ENCODE data around the gene RNF213.

- TF ChIP-seq POLR2AphosphoS5 (IDR thresholded peaks at IDR 0.05; ENCODE audit: low read depth) (no peak), CTCF (IDR thresholded peaks at IDR 0.05; ENCODE audit: insufficient read depth, low read length) (no peak), GABPA (IDR thresholded peaks at IDR 0.05; ENCODE audit: low read depth) (no peak)
Measured at GRCh38 chr17:80346498-80347275, 86.0 kb downstream of the RNF213 start.
